Neural progenitor cell (in vitro differentiated cells): ENCODE results near the gene DGKE. TPM values are rescaled to one million over a fixed set of nuclear protein-coding genes. Genes with fewer than 3 reads are reported as not detected.
A peak's percentile ranks its signal among the peaks of the same experiment; 100 is the strongest.

Experiments used
- DNase-seq: peaks from one replicate; pipeline ENCODE4 v3.0.0-alpha.2; 2016; ENCODE audit warnings: low spot score
- H2AFZ ChIP-seq: fragments of 200-600 bp; sonication (generic); replicated peaks from 2 replicates; pipeline ENCODE4 v1.6.1; 2016; ENCODE audit warnings: antibody characterized with exemption
- H3F3A ChIP-seq: fragments of 200-600 bp; sonication (generic); 2 replicates; pipeline ENCODE4 v1.6.1; 2016; ENCODE audit warnings: antibody characterized with exemption, low read depth
- H3K27ac ChIP-seq: fragments of 200-600 bp; sonication (generic); 2 replicates; pipeline ENCODE4 v1.5.1; 2016; ENCODE audit warnings: mild to moderate bottlenecking
- H3K27me3 ChIP-seq: fragments of 200-600 bp; sonication (generic); 2 replicates; pipeline ENCODE4 v1.6.1; 2016; ENCODE audit warnings: mild to moderate bottlenecking, moderate library complexity
- H3K36me3 ChIP-seq: fragments of 200-600 bp; sonication (generic); 2 replicates; pipeline ENCODE4 v1.5.1; 2016
- H3K4me1 ChIP-seq: fragments of 200-600 bp; sonication (generic); 2 replicates; pipeline ENCODE4 v1.6.1; 2016; ENCODE audit warnings: mixed run types
- H3K4me2 ChIP-seq: fragments of 200-600 bp; sonication (generic); 2 replicates; pipeline ENCODE4 v1.6.1; 2016
- H3K4me3 ChIP-seq: fragments of 200-600 bp; sonication (generic); 2 replicates; pipeline ENCODE4 v1.5.1; 2016
- H3K79me2 ChIP-seq: fragments of 200-600 bp; sonication (generic); 2 replicates; pipeline ENCODE4 v1.6.1; 2016; ENCODE audit warnings: low read depth
- H3K9ac ChIP-seq: fragments of 200-600 bp; sonication (generic); 2 replicates; pipeline ENCODE4 v1.6.1; 2016
- H3K9me3 ChIP-seq: fragments of 200-600 bp; sonication (generic); 2 replicates; pipeline ENCODE4 v1.5.1; 2016; ENCODE audit warnings: low read depth
- H4K20me1 ChIP-seq: fragments of 200-600 bp; sonication (generic); 2 replicates; pipeline ENCODE4 v1.6.1; 2016; ENCODE audit warnings: low read depth
- H3K27ac Mint-ChIP-seq: 3 replicates; pipeline ENCODE4 v1.8.0; 2021; ENCODE audit warnings: mixed read lengths
- H3K27me3 Mint-ChIP-seq: 2 replicates; pipeline ENCODE4 v1.8.0; 2022; ENCODE audit warnings: low read depth, mild to moderate bottlenecking, inconsistent platforms, moderate library complexity, mixed read lengths; ENCODE audit not compliant: insufficient read depth
- H3K36me3 Mint-ChIP-seq: 3 replicates; pipeline ENCODE4 v1.8.0; 2021; ENCODE audit warnings: mixed read lengths
- H3K4me1 Mint-ChIP-seq: 3 replicates; pipeline ENCODE4 v1.8.0; 2021; ENCODE audit warnings: mixed read lengths
- H3K4me3 Mint-ChIP-seq: 3 replicates; pipeline ENCODE4 v1.8.0; 2021; ENCODE audit warnings: mild to moderate bottlenecking, moderate library complexity, mixed read lengths
- H3K9me3 Mint-ChIP-seq: 3 replicates; pipeline ENCODE4 v1.8.0; 2020; ENCODE audit warnings: mixed read lengths
- EZH2 ChIP-seq: fragments of 200-600 bp; sonication (generic); IDR thresholded peaks from 2 replicates; pipeline ENCODE4 v1.6.1; 2017; ENCODE audit warnings: antibody characterized with exemption, mild to moderate bottlenecking, moderate library complexity
- EZH2phosphoT487 ChIP-seq: fragments of 200-600 bp; sonication (generic); IDR thresholded peaks from 2 replicates; pipeline ENCODE4 v1.6.1; 2017; ENCODE audit warnings: antibody characterized with exemption
- total RNA-seq: library from RNA; depleted of rRNA; stranded (reverse); fragments of >200 nt; gene quantifications from 2 replicates; pipeline ENCODE4 v1.2.3, GENCODE V29; 2015; ENCODE audit warnings: low replicate concordance
- TF ChIP-seq, protein P1 (sequence below): fragments of 200-600 bp; sonication (generic); IDR thresholded peaks from 2 replicates; pipeline ENCODE4 v1.5.1; 2017; ENCODE audit warnings: antibody characterized with exemption, mild to moderate bottlenecking

Gene DGKE
- total RNA-seq, 1 donor from 2014 or later, result 7.5 TPM

DNA sequence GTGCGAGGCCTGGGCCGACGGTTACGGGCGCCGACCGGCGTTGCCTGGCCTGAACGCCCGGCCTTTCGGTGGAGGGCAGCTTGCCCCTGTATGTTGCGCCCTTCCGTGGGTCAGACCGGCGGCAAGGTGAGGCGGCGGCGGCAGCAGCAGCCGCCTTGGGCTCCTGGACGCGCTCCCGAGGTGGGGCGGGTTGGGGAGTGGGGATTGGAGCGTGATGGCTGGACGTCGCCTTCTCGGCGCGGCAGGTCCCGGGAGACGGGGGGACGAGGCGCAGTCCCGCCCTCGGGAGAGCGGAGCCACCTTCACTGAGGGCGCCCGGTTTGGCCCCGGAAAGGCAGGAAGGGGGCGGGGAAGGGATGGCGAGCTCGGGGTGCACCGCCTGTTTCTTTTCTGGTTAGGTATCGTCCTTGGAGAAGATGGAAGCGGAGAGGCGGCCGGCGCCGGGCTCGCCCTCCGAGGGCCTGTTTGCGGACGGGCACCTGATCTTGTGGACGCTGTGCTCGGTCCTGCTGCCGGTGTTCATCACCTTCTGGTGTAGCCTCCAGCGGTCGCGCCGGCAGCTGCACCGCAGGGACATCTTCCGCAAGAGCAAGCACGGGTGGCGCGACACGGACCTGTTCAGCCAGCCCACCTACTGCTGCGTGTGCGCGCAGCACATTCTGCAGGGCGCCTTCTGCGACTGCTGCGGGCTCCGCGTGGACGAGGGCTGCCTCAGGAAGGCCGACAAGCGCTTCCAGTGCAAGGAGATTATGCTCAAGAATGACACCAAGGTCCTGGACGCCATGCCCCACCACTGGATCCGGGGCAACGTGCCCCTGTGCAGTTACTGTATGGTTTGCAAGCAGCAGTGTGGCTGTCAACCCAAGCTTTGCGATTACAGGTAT, 671 bp downstream of the DGKE start:
- peaks cover 17% of the 10 kb centered on the region for H3K4me1 Mint-ChIP-seq
- H3F3A ChIP-seq, result peaks cover 20% of the 10 kb centered on the region
- H3K9me3 ChIP-seq, result no peaks in the 10 kb centered on the region
- peak overlapping the region; percentile 98 for H2AFZ ChIP-seq
- H3K27me3 Mint-ChIP-seq, result peaks cover 4% of the 10 kb centered on the region
- TF ChIP-seq EZH2 (peak; percentile 73), EZH2phosphoT487 (no peak)
- TF ChIP-seq, protein P1, sequence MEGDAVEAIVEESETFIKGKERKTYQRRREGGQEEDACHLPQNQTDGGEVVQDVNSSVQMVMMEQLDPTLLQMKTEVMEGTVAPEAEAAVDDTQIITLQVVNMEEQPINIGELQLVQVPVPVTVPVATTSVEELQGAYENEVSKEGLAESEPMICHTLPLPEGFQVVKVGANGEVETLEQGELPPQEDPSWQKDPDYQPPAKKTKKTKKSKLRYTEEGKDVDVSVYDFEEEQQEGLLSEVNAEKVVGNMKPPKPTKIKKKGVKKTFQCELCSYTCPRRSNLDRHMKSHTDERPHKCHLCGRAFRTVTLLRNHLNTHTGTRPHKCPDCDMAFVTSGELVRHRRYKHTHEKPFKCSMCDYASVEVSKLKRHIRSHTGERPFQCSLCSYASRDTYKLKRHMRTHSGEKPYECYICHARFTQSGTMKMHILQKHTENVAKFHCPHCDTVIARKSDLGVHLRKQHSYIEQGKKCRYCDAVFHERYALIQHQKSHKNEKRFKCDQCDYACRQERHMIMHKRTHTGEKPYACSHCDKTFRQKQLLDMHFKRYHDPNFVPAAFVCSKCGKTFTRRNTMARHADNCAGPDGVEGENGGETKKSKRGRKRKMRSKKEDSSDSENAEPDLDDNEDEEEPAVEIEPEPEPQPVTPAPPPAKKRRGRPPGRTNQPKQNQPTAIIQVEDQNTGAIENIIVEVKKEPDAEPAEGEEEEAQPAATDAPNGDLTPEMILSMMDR, result peak; percentile 24
- no peaks in the 10 kb centered on the region for H3K36me3 ChIP-seq
- H3K27me3 ChIP-seq, result peaks cover 46% of the 10 kb centered on the region
- H3K4me3 Mint-ChIP-seq, result peak overlapping the region; percentile 89
- H3K9ac ChIP-seq, result no peak overlapping the region
- peak overlapping the region; percentile 95 for H3K4me2 ChIP-seq
- H3K4me3 ChIP-seq, result peak overlapping the region; percentile 72
- H4K20me1 ChIP-seq, result peaks cover 14% of the 10 kb centered on the region
- H3K27ac Mint-ChIP-seq, result no peak overlapping the region
- peaks cover 24% of the 10 kb centered on the region for H3K36me3 Mint-ChIP-seq
- H3K4me1 ChIP-seq, result peaks cover 10% of the 10 kb centered on the region
- H3K79me2 ChIP-seq, result no peaks in the 10 kb centered on the region
- H3K27ac ChIP-seq, result no peak overlapping the region
- H3K9me3 Mint-ChIP-seq, result peaks cover 11% of the 10 kb centered on the region
- peak; percentile 78 for DNase-seq

DNA sequence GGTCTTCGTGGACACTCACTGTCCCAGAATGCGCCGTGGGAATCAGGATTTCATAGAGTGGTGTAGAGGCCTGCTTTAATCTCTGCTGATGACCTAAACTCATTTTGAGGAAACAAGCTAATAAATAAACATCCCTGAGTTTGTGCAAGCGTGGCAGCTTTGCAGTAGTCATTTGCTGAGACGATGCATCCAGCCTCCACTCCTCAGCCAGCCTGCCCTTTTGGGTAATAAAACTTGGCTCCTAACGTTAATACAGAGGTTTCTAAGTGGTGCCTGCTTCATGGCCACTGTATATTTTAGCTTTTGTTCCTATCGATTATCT, 1.3 kb downstream of the DGKE start:
- H3K4me1 ChIP-seq, result peaks cover 10% of the 10 kb centered on the region
- no peaks in the 10 kb centered on the region for H3K36me3 ChIP-seq
- no peak for DNase-seq
- Mint-ChIP-seq H3K27me3 (peaks cover 4% of the 10 kb centered on the region), H3K9me3 (peaks cover 11% of the 10 kb centered on the region), H3K27ac (no peak overlapping the region), H3K4me3 (peak overlapping the region; percentile 89), H3K4me1 (peaks cover 17% of the 10 kb centered on the region), H3K36me3 (peaks cover 23% of the 10 kb centered on the region)
- H3K27ac ChIP-seq, result no peak overlapping the region
- peaks cover 20% of the 10 kb centered on the region for H3F3A ChIP-seq
- peak overlapping the region; percentile 72 for H3K4me3 ChIP-seq
- no peaks in the 10 kb centered on the region for H3K9me3 ChIP-seq
- no peak overlapping the region for H3K9ac ChIP-seq
- H3K4me2 ChIP-seq, result peak overlapping the region; percentile 95
- peaks cover 14% of the 10 kb centered on the region for H4K20me1 ChIP-seq
- H3K79me2 ChIP-seq, result no peaks in the 10 kb centered on the region
- peaks cover 46% of the 10 kb centered on the region for H3K27me3 ChIP-seq
- TF ChIP-seq EZH2, result no peak
- TF ChIP-seq, protein P1, result no peak
- no peak for TF ChIP-seq EZH2phosphoT487
- H2AFZ ChIP-seq, result peak overlapping the region; percentile 98

GRCh38 chr17:56838687-56839086, 4.7 kb downstream of the DGKE start:
- H3K27ac Mint-ChIP-seq, result no peak overlapping the region
- no peaks in the 10 kb centered on the region for H3K79me2 ChIP-seq
- H4K20me1 ChIP-seq, result peaks cover 5% of the 10 kb centered on the region
- no peak for DNase-seq
- H2AFZ ChIP-seq, result no peak overlapping the region
- H3F3A ChIP-seq, result peaks cover 16% of the 10 kb centered on the region
- H3K4me1 ChIP-seq, result peaks cover 4% of the 10 kb centered on the region
- no peak overlapping the region for H3K27ac ChIP-seq
- TF ChIP-seq, protein P1, result no peak
- TF ChIP-seq EZH2, result no peak
- TF ChIP-seq EZH2phosphoT487, result no peak
- H3K36me3 ChIP-seq, result no peaks in the 10 kb centered on the region
- H3K4me1 Mint-ChIP-seq, result peaks cover 9% of the 10 kb centered on the region
- H3K27me3 ChIP-seq, result peaks cover 28% of the 10 kb centered on the region
- no peak overlapping the region for H3K9ac ChIP-seq
- no peak overlapping the region for H3K4me3 ChIP-seq
- no peaks in the 10 kb centered on the region for H3K9me3 Mint-ChIP-seq
- no peak overlapping the region for H3K4me3 Mint-ChIP-seq
- peaks cover 5% of the 10 kb centered on the region for H3K36me3 Mint-ChIP-seq
- H3K9me3 ChIP-seq, result no peaks in the 10 kb centered on the region
- H3K27me3 Mint-ChIP-seq, result peaks cover 4% of the 10 kb centered on the region
- H3K4me2 ChIP-seq, result no peak overlapping the region
